Measurements from ENCODE around the gene AP2B1.

Gene AP2B1

GRCh38 chr17:35587074-35587961 lies at the start of gene AP2B1:
Gene AP2B1, plus strand, starts transcription at chr17:35587322. Its CDS starts 6,709 bp downstream, at chr17:35594031.
- FAIRE-seq: peak; percentile 89
- peak; percentile 68 for TF ChIP-seq POLR2A (IDR thresholded peaks at IDR 0.05; ENCODE audit: low read depth, low read length)
- DNase-seq (ENCODE audit: insufficient read length, low spot score): peak; percentile 74

GRCh38 chr17:35537601-35538141 lies 49.5 kb upstream of the AP2B1 start, which contains the start of gene SLFN12L:
Gene SLFN12L, minus strand, starts transcription at chr17:35537678. Its CDS starts 15,314 bp downstream, at chr17:35522364.
- no peak for FAIRE-seq
- DNase-seq (ENCODE audit: insufficient read length, low spot score): no peak
- no peak for TF ChIP-seq POLR2A (IDR thresholded peaks at IDR 0.05; ENCODE audit: low read depth, low read length)

- no peak for TF ChIP-seq POLR2A (IDR thresholded peaks at IDR 0.05; ENCODE audit: low read depth, low read length)
- FAIRE-seq (no peak), DNase-seq (ENCODE audit: insufficient read length, low spot score) (no peak)
Observed at GRCh38 chr17:35539659-35540026, 47.5 kb upstream of the AP2B1 start.

- FAIRE-seq (no peak), DNase-seq (ENCODE audit: insufficient read length, low spot score) (peak; percentile 19)
- no peak for TF ChIP-seq POLR2A (IDR thresholded peaks at IDR 0.05; ENCODE audit: low read depth, low read length)
Observed at GRCh38 chr17:35540589-35541404, 46.3 kb upstream of the AP2B1 start.

GRCh38 chr17:35541434-35541833 lies 45.7 kb upstream of the AP2B1 start:
- DNase-seq (ENCODE audit: insufficient read length, low spot score) (no peak), FAIRE-seq (no peak)
- TF ChIP-seq POLR2A (IDR thresholded peaks at IDR 0.05; ENCODE audit: low read depth, low read length): no peak

GRCh38 chr17:35542990-35543389 lies 44.1 kb upstream of the AP2B1 start:
- DNase-seq (ENCODE audit: insufficient read length, low spot score): no peak
- no peak for FAIRE-seq
- no peak for TF ChIP-seq POLR2A (IDR thresholded peaks at IDR 0.05; ENCODE audit: low read depth, low read length)

GRCh38 chr17:35543856-35544255 lies 43.3 kb upstream of the AP2B1 start:
- FAIRE-seq (no peak), DNase-seq (ENCODE audit: insufficient read length, low spot score) (no peak)

GRCh38 chr17:35545150-35545549 lies 42.0 kb upstream of the AP2B1 start:
- no peak for FAIRE-seq
- no peak for DNase-seq (ENCODE audit: insufficient read length, low spot score)
- no peak for TF ChIP-seq POLR2A (IDR thresholded peaks at IDR 0.05; ENCODE audit: low read depth, low read length)

More at GRCh38 chr17:35543856-35544255, 43.3 kb upstream of the AP2B1 start:
- no peak for TF ChIP-seq POLR2A (IDR thresholded peaks at IDR 0.05; ENCODE audit: low read depth, low read length)

- TF ChIP-seq POLR2A (IDR thresholded peaks at IDR 0.05; ENCODE audit: low read depth, low read length): no peak
- DNase-seq (ENCODE audit: insufficient read length, low spot score) (no peak), FAIRE-seq (no peak)
Observed at GRCh38 chr17:35546487-35546886, 40.6 kb upstream of the AP2B1 start.

GRCh38 chr17:35548208-35548810 lies 38.8 kb upstream of the AP2B1 start:
- FAIRE-seq: no peak
- no peak for TF ChIP-seq POLR2A (IDR thresholded peaks at IDR 0.05; ENCODE audit: low read depth, low read length)

GRCh38 chr17:35548978-35549377 lies 38.1 kb upstream of the AP2B1 start:
- FAIRE-seq: no peak
- DNase-seq (ENCODE audit: insufficient read length, low spot score): no peak
- no peak for TF ChIP-seq POLR2A (IDR thresholded peaks at IDR 0.05; ENCODE audit: low read depth, low read length)

More at GRCh38 chr17:35548208-35548810, 38.8 kb upstream of the AP2B1 start:
- DNase-seq (ENCODE audit: insufficient read length, low spot score): no peak

- DNase-seq (ENCODE audit: insufficient read length, low spot score): no peak
- FAIRE-seq: no peak
- no peak for TF ChIP-seq POLR2A (IDR thresholded peaks at IDR 0.05; ENCODE audit: low read depth, low read length)
Observed at GRCh38 chr17:35553310-35553709, 33.8 kb upstream of the AP2B1 start.

GRCh38 chr17:35554668-35555067 lies 32.5 kb upstream of the AP2B1 start:
- FAIRE-seq: no peak
- TF ChIP-seq POLR2A (IDR thresholded peaks at IDR 0.05; ENCODE audit: low read depth, low read length): no peak

GRCh38 chr17:35555691-35556090 lies 31.4 kb upstream of the AP2B1 start:
- FAIRE-seq (no peak), DNase-seq (ENCODE audit: insufficient read length, low spot score) (no peak)
- TF ChIP-seq POLR2A (IDR thresholded peaks at IDR 0.05; ENCODE audit: low read depth, low read length): no peak

More at GRCh38 chr17:35554668-35555067, 32.5 kb upstream of the AP2B1 start:
- no peak for DNase-seq (ENCODE audit: insufficient read length, low spot score)

Data from H54 (cell line).